Measurements from ENCODE around the gene PRF1.
A peak's percentile ranks its signal among the peaks of the same experiment; 100 is the strongest.
"Not testable (repeated sequence)": the region's sequence is repeated elsewhere in the genome, so short reads cannot be mapped to it uniquely, and the experiment has no call there.

PRF1 gene

DNA sequence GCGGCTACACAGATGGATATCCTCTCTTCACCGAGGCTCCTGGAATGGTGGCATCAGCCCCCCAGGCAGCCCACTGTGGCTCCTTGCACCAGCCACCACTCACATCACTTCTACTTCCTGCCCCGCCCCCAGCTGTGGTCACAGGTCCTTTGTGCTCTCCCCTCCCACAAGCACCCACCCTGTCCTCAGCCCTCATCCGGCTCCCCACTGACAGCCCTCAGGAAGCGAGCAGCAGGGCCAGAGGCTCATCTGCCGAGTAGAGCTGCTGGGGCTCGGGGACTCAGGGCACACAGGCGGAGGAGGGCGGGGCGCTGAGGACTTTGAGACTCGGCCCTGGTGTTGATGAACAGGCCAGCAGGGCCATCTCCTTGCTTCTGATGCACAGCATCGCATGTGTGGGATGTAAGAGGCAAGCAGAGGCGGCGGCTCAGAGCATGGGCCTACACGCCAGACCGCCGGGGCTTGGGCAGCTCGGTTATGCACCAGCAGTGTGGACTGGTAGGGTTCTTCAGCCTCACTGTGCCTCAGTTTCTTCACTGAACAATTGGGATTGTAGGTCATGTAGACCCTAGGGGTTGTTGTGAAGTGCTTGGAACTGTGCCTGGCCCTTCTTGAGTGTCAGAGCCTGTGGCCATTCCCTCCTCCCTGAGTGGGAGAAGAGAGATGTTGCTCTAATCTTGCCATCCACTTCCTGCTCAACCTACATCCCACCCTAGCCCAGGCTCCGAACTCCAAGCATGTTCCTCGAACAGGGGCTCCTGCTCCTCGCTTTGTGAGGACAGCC is at the start of gene PRF1:
Gene PRF1, minus strand, starts transcription at position 77 of the 784 bp plus-strand sequence. CDS start 1,839 bp downstream, outside the sequence.
- DNase-seq (ENCODE audit: low read depth in 2 of 2): peak; percentile 66 to 73

DNA sequence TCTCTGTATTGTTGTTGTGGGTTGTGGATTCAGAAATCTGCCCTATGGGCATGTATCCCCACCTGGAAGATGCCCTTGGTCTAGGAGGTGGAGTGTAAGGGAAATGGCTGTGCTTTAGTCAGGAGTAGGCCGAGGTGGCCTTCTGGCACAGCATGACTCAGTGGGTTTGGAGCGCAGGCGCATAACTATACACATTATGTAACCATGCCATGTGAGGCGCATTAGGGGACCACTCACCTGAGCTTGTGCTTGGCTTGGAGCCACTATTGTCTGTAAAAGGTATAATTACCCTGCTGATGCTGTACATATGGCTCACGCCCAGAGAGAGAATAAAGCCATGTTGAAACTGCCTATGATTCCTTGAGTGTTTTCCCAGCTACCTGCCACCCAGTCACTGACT is 49.1 kb upstream of the PRF1 start:
- no peak for DNase-seq (ENCODE audit: low read depth in 2 of 2)

DNA sequence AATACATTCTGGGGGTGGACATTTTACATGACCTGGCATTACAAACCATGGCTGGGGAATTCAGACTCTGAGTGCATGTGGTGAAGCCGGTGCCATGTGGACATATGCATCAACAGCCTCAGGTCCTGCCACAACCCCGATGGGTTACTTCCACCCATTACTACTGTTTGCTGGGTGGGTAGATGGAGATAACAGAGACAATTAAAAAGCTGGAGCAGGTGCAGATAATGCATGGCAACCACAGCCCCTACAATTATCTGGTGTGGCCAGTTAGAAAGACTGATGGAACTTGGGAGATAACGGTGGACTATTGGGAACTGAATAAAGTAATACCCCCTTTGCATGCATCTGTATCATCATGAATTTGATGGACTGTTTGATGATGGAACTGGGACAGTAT is 48.2 kb upstream of the PRF1 start:
- no peak for DNase-seq (ENCODE audit: low read depth in 2 of 2)

DNA sequence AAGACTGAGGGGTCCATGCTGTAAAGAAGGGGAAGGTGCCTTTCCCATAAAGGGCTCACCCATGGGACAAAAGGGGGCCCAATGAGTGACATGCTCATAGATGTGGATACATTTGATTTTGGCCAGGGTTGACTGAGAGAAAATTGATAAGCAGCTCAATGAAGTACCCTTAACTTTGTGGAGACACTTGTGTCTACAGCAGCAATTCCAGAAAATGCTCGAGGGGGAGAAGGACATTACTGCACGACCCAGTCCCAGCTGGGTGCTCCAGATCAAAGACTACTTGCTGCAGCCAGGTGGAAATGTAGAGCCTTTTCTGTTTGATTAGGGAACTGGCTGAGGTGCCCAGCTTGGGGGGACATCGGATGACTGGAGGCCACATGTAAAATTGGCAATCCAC is 47.6 kb upstream of the PRF1 start:
- no peak for DNase-seq (ENCODE audit: low read depth in 2 of 2)

DNA sequence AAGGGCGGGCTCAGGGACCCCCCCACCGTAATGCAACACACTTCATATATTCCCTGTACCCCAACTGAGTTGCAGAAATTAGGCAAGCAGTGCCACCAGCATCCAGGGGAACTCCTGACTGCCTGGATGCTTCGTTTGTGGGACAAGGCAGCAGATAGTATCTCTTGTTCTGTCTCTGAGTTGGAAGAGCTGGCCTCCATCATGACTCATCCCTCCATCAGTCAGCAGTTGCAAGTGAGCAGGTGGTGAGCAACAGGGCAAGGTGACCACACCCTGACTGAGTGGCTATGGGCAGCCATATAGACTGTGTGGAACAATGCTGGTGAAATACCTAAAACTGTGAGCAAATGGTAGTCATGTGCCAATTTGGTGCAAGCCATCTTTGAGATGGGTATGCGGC is 47.0 kb upstream of the PRF1 start:
- no peak for DNase-seq (ENCODE audit: low read depth in 2 of 2)

DNA sequence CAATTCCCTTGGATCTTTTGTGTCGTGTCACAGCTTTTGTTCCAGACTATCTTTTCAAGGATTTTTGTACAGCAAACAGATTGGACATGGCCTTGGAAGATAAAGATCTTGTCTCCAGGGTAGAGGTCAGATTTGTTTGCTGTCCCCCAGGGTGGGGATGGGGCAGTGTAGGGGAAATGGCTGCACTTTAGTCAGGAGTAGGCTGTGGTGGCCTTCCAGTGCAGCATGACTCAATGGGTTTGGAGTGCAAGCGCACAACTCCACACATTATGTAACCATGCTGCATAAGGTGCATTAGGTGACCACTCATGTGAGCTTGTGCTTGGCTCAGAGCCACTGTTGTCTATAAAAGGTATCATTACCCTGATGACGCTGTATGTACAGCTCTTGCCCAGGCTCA is 45.9 kb upstream of the PRF1 start:
- DNase-seq (ENCODE audit: low read depth in 2 of 2): no peak

DNA sequence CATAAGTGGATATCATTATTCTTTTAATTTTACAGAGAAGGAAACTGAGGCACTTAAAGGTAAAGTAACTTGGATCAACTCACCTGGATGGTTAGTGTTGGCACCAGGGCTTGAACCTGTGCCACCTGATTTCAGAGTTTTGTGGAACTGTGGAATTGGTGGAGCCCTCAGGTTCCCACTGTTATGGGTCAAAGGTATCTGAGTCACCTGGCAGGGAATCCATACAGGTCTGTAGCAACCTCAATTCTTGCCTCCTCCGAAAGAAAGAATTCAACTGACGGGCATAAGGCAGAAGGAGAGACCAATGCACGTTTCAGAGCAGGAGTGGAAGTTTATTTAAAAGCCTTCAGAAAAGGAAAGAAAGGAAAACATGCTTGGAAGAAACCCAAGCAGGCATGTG is 44.5 kb upstream of the PRF1 start:
- DNase-seq (ENCODE audit: low read depth in 2 of 2): no peak

DNA sequence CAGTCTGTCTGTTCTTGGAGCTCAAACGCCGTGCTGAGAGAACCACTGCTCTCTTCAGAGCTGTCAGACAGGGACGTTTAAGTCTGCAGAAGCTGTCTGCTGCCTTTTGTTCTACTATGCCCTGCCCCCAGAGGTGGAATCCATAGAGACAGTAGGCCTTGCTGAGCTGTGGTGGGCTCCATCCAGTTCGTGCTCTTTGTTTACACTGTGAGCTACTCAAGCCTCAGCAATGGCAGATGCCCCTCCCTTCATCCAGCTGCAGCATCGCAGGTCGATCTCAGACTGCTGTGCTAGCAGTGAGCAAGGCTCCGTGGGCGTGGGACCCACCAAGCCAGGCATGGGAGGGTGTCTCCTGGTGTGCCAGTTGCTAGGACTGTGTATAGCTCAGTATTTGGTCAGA is 42.4 kb upstream of the PRF1 start:
- not testable (repeated sequence) for DNase-seq (ENCODE audit: low read depth in 2 of 2)

DNA sequence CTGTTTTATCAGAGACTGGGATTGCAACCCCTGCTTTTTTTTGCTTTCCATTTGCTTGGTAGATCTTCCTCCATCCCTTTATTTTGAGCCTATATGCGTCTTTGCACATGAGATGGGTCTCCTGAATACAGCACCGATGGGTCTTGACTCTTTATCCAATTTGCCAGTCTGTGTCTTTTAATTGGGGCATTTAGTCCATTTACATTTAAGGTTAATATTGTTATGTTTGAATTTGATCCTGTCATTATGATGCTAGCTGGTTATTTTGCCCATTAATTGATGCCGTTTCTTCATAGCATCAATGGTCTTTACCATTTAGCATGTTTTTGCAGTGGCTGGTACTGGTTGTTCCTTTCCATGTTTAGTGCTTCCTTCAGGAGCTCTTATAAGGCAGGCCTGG is 40.7 kb upstream of the PRF1 start:
- DNase-seq (ENCODE audit: low read depth in 2 of 2): not testable (repeated sequence)

DNA sequence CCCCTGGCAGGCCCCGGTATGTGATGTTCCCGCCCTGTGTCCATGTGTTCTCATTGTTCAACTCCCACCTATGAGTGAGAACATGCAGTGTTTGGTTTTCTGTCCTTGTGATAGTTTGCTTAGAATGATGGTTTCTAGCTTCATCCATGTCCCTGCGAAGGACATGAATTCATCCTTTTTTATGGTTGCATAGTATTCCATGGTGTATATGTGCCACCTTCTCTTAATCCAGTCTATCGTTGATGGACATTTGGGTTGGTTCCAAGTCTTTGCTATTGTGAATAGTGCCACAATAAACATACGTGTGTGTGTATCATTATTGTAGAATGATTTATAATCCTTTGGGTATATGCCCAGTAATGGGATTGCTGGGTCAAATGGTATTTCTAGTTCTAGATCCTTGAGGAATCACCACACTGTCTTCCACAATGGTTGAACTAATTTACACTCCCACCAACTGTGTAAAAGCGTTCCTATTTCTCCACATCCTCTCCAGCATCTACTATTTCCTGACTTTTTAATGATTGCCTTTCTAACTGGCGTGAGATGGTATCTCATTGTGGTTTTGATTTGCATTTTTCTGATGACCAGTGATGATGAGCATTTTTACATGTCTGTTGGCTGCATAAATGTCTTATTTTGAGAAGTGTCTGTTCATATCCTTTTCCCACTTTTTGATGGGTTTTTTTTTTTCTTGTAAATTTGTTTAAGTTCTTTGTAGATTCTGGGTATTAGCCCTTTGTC is 37.3 kb upstream of the PRF1 start:
- DNase-seq (ENCODE audit: low read depth in 2 of 2): not testable (repeated sequence)

DNA sequence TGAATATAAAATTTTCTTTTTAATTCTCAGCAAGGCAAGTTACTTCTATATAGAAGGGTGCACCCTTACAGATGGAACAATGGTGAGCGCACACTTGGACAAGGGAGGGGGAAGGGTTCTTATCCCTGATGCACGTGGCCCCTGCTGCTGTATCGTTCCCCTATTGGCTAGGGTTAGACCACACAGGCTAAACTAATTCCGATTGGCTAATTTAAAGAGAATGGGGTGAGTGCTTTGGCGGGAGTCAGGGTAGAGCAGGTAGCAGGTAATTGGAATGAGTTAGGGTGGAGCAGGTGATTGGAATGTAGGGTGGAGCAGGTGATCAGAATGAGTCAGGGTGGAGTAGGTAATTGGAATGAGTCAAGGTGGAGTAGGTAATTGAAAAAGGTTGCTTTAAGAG is 32.0 kb upstream of the PRF1 start:
- DNase-seq (ENCODE audit: low read depth in 2 of 2): not testable (repeated sequence)

DNA sequence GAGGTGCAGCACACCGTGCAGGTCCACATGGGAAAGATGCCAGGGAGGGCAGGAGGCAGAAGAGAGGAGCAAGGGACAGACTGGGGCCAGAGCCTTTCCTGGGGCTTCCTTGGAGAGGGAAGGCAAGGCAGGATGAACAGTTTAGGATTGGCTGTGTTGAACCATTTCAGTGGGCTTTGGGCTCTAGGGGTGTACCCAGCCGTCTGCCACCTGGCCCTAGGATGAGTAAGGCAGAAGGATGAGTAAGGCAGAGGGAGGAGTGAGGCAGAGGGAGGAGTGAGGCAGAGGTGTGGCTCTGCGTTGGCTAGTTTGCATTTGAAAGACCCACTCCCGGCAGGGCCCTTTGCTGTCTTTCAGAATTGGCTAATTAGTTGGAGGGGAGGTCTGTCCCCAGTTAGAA is 31.5 kb upstream of the PRF1 start:
- DNase-seq (ENCODE audit: low read depth in 2 of 2): no peak

DNA sequence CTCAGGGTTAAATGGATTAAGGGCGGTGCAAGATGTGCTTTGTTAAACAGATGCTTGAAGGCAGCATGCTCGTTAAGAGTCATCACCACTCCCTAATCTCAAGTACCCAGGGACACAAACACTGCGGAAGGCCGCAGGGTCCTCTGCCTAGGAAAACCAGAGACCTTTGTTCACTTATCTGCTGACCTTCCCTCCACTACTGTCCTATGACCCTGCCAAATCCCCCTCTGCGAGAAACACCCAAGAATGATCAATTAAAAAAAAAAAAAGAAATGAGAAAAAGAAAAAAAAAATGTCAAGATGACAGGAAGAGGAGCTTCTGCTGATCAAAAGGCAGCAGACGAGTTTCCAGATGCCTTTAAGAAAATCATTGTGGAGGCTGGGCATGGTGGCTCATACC is 29.2 kb upstream of the PRF1 start:
- not testable (repeated sequence) for DNase-seq (ENCODE audit: low read depth in 2 of 2)

DNA sequence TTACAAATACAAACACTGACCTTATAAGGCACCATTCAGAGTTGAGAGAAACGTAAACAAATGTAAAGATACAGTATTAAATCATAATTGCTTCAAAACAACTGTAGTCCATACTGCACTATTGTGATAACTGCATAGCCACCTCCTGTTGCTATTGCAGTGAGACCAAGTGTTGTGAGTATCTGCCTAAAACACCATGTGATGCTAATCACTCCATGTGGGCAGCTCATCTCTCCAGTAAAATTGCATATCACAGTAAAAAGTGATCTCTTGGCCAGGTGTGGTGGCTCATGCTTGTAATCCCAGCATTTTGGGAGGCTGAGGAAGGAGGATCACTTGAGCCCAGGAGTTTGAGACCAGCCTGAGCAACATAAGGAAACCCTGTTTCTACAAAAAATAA is 26.8 kb upstream of the PRF1 start:
- DNase-seq (ENCODE audit: low read depth in 2 of 2): no peak

DNA sequence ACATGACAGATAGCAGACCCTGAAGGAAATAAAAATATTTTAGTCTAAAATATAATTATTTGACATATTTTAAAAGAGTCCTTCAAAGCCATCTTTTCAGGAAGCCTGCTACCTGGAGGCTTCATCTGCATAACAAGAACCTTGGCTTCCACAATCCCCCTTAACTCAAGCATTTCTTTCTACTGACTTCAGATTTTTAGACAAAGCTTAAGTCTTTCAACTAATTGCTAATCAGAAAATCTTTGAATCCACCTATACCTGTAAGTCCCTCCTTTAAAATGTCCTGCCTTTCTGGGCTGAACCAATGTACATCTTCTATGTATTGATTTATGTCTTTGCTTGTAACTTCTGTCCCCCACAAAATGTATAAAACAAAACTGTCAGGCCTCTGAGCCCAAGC is 23.5 kb upstream of the PRF1 start:
- no peak for DNase-seq (ENCODE audit: low read depth in 2 of 2)

DNA sequence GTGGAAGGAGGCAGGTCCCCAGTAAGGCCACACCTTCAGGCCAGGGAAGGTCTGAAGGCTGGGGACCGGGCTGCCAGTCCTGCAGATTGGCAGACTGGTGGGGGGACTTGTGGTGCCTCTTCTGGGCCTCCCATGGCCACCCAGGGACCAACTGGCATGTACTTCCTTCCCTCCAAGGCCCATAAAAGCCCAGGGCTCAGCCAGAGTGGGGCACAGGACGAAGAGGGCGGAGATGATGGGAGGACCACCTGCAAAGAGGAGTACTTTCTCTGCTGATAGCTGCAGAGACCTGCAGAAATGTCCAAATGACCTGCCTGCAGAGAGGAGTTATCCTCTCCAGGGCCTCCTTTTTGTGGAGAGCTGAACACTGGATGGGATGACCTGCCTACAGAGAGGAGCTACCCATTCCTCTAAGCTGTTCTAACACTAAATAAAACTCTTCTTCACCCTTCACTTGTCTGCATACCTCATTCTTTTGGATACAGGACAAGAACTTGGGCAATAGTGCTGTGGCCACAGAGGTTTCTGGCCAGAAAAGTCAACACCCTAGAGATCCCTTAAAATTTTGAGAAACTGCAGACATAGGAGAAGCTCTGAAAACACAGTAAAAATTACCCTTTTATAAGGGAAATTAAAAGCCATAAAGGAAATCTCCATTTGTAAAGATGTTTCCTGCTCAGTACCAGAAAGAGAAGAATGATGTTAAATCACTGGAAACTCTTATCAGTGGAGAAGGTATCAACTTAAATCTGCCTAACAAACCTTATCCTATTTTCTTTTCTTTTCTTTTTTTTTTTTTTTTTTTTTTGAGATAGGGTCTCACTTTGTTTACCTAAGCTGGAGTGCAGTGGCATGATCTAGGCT is 20.7 kb upstream of the PRF1 start:
- no peak for DNase-seq (ENCODE audit: low read depth in 2 of 2)

DNA sequence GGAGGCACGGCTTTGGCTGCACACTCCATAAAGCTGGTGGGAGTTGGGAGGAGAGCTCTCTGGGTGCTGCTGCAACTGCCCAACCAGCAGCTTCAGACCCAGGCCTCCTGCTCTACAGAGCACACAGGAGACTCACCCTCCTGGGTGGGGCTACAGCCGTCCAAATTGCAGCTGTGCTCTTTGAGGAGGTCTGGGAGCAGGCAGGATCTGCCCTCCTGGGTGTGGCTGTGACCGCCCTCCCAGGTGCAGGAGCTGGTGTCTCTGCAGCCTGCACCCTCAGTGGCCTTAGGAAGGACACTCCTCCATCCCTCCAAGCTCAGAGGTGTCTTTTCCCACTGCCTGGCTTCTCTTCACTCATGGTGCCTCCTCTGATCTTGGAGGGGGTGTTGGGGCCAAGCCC is 20.0 kb upstream of the PRF1 start:
- no peak for DNase-seq (ENCODE audit: low read depth in 2 of 2)

DNA sequence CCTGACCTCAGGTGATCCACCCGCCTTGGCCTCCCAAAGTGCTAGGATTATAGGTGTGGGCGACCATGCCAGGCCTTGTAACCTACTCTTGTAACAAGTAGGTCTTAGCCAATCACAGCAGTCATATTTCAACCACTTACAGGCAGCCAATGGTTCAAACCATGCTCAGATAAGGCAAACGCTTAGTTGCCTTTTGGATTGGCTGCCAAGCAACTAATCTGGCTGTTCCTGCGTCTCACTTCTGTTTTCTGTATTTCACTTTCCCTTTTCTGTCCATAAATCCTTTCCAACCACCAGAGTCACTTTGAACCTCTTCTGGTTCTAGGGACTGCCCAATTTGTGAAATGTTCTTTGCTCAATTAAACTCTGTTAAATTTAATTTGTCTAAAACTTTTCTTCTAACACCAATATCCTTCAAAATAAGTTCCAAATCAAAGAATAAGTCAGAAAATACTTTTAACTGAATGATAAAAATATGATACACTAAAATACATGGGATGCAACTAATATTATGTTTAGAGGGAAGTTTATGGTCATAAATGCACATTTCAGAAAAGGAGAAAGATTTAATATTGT is 19.1 kb upstream of the PRF1 start:
- no peak for DNase-seq (ENCODE audit: low read depth in 2 of 2)

DNA sequence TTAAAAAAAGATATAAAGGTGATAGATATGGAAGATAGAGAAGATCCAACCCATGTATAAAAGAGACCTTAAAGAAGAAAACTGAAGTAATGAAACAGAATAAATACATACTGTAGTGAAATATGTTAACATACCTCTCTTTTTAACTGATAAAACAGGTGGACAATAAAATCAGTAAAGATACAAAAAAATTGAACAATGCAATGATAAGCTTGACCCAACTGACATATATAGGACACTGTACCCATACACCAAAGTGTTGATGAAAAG is 17.4 kb upstream of the PRF1 start:
- no peak for DNase-seq (ENCODE audit: low read depth in 2 of 2)

DNA sequence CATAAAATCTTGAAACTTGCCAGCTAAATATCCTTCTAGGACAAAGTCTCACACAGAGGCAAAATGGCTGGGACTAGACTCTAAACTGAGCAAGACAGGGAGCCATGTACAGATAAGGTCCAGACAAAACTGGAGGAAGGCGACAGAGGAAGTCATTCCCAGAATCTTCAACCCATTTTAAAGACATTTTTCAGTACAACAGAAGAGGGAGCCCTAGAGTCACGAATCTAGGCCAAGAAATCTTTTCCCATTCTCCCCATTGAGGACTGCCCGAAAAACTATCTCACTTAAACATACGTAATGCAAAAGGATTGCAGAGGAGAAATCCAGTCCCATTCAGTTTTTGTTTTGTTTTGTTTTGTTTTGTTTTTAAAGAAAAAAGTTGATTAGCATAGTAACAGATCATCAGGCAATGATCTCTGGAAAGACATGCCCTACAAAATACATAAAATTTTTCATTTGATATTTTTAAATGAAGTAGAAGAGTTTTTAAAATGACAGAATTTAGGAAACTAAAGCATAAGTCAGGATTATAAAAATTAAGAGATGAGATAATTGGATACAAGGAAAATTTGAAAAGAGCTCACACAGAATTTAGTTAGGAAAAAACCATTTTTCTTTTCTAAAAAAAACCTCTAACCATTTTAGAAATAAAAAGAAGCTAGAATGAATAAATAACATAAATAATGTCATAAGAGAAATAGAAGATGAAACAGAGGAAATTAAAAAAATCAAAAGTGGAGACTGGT is 16.9 kb upstream of the PRF1 start:
- DNase-seq (ENCODE audit: low read depth in 2 of 2): no peak

DNA sequence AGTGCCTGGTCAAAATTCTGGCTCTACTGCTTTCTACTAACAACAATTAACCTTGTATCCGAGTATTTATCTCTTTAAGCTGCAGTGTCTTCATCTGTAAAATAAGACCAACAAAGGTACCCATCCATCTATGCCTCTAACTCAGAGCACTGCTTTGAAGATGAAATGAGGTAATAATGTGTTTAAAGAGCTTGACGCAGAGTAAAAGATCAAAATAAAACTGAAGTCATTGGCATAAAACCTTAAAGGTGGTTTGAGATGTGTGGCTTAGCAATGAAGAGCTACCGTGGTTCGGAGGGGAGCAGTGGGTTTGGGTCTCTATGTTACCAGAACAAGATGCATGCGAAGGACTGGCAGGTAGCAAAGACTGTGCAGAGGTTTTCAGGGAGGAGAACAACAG is 16.1 kb upstream of the PRF1 start:
- DNase-seq (ENCODE audit: low read depth in 2 of 2): no peak

Data from stimulated activated CD8-positive, alpha-beta memory T cell treated with anti-CD3 and anti-CD28 coated beads, Interleukin-2, amount 100 ng/mL, for 1 hour (primary cell).